A549 (cell line): ENCODE data around the gene VENTX. TPM values are rescaled to one million over a fixed set of nuclear protein-coding genes. Genes with fewer than 3 reads are reported as not detected.

Experiments used
- ATAC-seq, 2 experiments: fragments of 200-7000 bp in 1 of 2; fragments of >200 bp in 1 of 2; cut with Nextera tagmentation in 1 of 2; cut with Tn5 transposase in 1 of 2; 3 replicates each; pipeline versions ENCODE4 v1.8.0 to v1.9.1; 2018 to 2020; ENCODE audit warnings: mild to moderate bottlenecking in 1 of 2, moderate library complexity in 1 of 2
- CTCF ChIA-PET: fragments of 300-600 bp; sonication (Branson Sonifier 250); formaldehyde crosslinking; extraction: SDS; loops from one replicate; lab custom pipeline; 2021; ENCODE audit warnings: antibody characterized with exemption, inconsistent platforms; lab: Yijun Ruan, JAX
- POLR2A ChIA-PET: fragments of 350-600 bp; formaldehyde crosslinking; extraction: SDS; loops from one replicate; lab custom pipeline; 2021; ENCODE audit warnings: antibody characterized with exemption, inconsistent platforms; lab: Yijun Ruan, JAX
- DNase-seq, 2 experiments: peaks; one replicate each; pipeline versions ENCODE4 v3.0.0 to v3.0.0-alpha.2; 2011 to 2016; ENCODE audit warnings: low read depth in 1 of 2, low spot score in 1 of 2
- FAIRE-seq: peaks from 2 replicates; lab custom pipeline; 2011; peaks lifted over from hg19 to GRCh38; lab: Jason Lieb, UNC
- H3K27ac ChIP-seq, 2 experiments: fragments of >200 bp; sonication (Bioruptor Twin); formaldehyde crosslinking; 3 replicates each; pipeline ENCODE4 v1.5.1; 2016 to 2017
- H3K4me1 ChIP-seq: fragments of >200 bp; sonication (Bioruptor Twin); formaldehyde crosslinking; 3 replicates; pipeline ENCODE4 v1.6.1; 2016
- H3K4me2 ChIP-seq: fragments of >200 bp; sonication (Bioruptor Twin); formaldehyde crosslinking; 3 replicates; pipeline ENCODE4 v1.6.1; 2016
- H3K4me3 ChIP-seq: fragments of >200 bp; sonication (Bioruptor Twin); formaldehyde crosslinking; 3 replicates; pipeline ENCODE4 v1.5.1; 2016
- H3K9me3 ChIP-seq: fragments of >200 bp; sonication (Bioruptor Twin); formaldehyde crosslinking; 3 replicates; pipeline ENCODE4 v1.6.1; 2016
- CBX2 ChIP-seq: fragments of 200-600 bp; sonication (generic); IDR thresholded peaks from 2 replicates; pipeline ENCODE4 v1.6.1; 2016; ENCODE audit warnings: low read depth, mild to moderate bottlenecking, borderline replicate concordance
- CHD4 ChIP-seq: fragments of 200-600 bp; sonication (generic); IDR thresholded peaks from 2 replicates; pipeline ENCODE4 v1.6.1; 2016; ENCODE audit warnings: antibody characterized with exemption, mild to moderate bottlenecking, borderline replicate concordance
- CTCF ChIP-seq: fragments of >200 bp; sonication (Bioruptor Twin); formaldehyde crosslinking; IDR thresholded peaks from 3 replicates; pipeline ENCODE4 v1.5.1; 2016
- E2F6 ChIP-seq: IDR thresholded peaks from 2 replicates; pipeline ENCODE4 v1.6.1; 2012; ENCODE audit warnings: low read depth, borderline replicate concordance
- EP300 ChIP-seq, 2 experiments: fragments of >200 bp; sonication (Bioruptor Twin); formaldehyde crosslinking; IDR thresholded peaks; 2 replicates in 1 of 2; 3 replicates in 1 of 2; pipeline ENCODE4 v1.6.1; 2016 to 2017
- ESRRA ChIP-seq: fragments of 150-350 bp; IDR thresholded peaks from 2 replicates; pipeline ENCODE4 v1.6.1; 2014; ENCODE audit warnings: mild to moderate bottlenecking, low read length, borderline replicate concordance
- FOSB ChIP-seq: fragments of 250-450 bp; sonication (Bioruptor Pico); IDR thresholded peaks from 2 replicates; pipeline ENCODE4 v1.5.0; 2020; ENCODE audit warnings: mild to moderate bottlenecking, moderate library complexity
- FOSL2 ChIP-seq, 2 experiments: fragments of 450-650 bp in 1 of 2; fragments of >200 bp in 1 of 2; sonication (Bioruptor Twin) in 1 of 2; formaldehyde crosslinking; IDR thresholded peaks; 2 replicates each; pipeline versions ENCODE4 v1.5.0 to v1.6.1; 2016 to 2020; ENCODE audit warnings: mild to moderate bottlenecking in 1 of 2, moderate library complexity in 1 of 2
- FOXS1 ChIP-seq: fragments of 250-450 bp; sonication (Bioruptor Pico); IDR thresholded peaks from 2 replicates; pipeline ENCODE4 v1.5.0; 2020; ENCODE audit warnings: mild to moderate bottlenecking, moderate library complexity
- JUNB ChIP-seq: fragments of >200 bp; sonication (Bioruptor Twin); formaldehyde crosslinking; IDR thresholded peaks from 2 replicates; pipeline ENCODE4 v1.6.1; 2016
- MYC ChIP-seq: IDR thresholded peaks from 2 replicates; pipeline ENCODE4 v1.6.1; 2012; ENCODE audit warnings: mild to moderate bottlenecking, inconsistent platforms, low read length, improper control_type of control experiment, borderline replicate concordance
- NPAS2 ChIP-seq: fragments of 250-450 bp; sonication (Bioruptor Pico); IDR thresholded peaks from 2 replicates; pipeline ENCODE4 v1.8.0; 2022; ENCODE audit warnings: mild to moderate bottlenecking, moderate library complexity, borderline replicate concordance
- PBX3 ChIP-seq: IDR thresholded peaks from 2 replicates; pipeline ENCODE4 v1.6.1; 2012
- POLR2AphosphoS2 ChIP-seq: conservative IDR thresholded peaks from 2 replicates; pipeline ENCODE4 v1.6.1; 2012; ENCODE audit warnings: low read length, improper control_type of control experiment, inconsistent platforms
- RFX5 ChIP-seq: fragments of 450-650 bp; IDR thresholded peaks from 2 replicates; pipeline ENCODE4 v1.7.1; 2014; ENCODE audit warnings: antibody characterized with exemption, mild to moderate bottlenecking, moderate library complexity
- SREBF2 ChIP-seq: fragments of 450-650 bp; IDR thresholded peaks from 2 replicates; pipeline ENCODE4 v1.6.1; 2014; ENCODE audit warnings: mild to moderate bottlenecking, moderate library complexity
- USF2 ChIP-seq: fragments of 450-650 bp; IDR thresholded peaks from 2 replicates; pipeline ENCODE4 v1.6.1; 2014; ENCODE audit warnings: antibody characterized with exemption
- ZFP36 ChIP-seq: fragments of 450-650 bp; IDR thresholded peaks from 2 replicates; pipeline ENCODE4 v1.6.1; 2014; ENCODE audit warnings: borderline replicate concordance; ENCODE audit not compliant: partially characterized antibody
- ZNF302 ChIP-seq: fragments of 250-450 bp; sonication (Bioruptor Pico); IDR thresholded peaks from 2 replicates; pipeline ENCODE4 v1.9.0; 2021; ENCODE audit warnings: inconsistent platforms, mild to moderate bottlenecking, moderate library complexity
- WGBS: methylation state at CpG from one replicate; pipeline ENCODE4 v1.1.6; 2017; ENCODE audit errors: missing lambda C conversion rate; 5-methylcytosine and 5-hydroxymethylcytosine counted together
- polyA plus RNA-seq, 4 experiments: library from polyadenylated mRNA; depleted of rRNA in 3 of 4; stranded (reverse); fragments of >200 nt; fragmentation: RNase III in 1 of 4; extraction: RNeasy Plus Mini Kit Qiagen cat#74134 plus additional on column Dnase treatment in 1 of 4; gene quantifications; 2 replicates in 3 of 4; 3 replicates in 1 of 4; pipeline ENCODE4 v1.2.3, GENCODE V29; 2011 to 2017
- TF ChIP-seq, protein P1 (sequence below): fragments of 250-450 bp; sonication (Bioruptor Pico); IDR thresholded peaks from 2 replicates; pipeline ENCODE4 v1.5.0; 2021; ENCODE audit warnings: mild to moderate bottlenecking, moderate library complexity, borderline replicate concordance
- TF ChIP-seq, protein P2 (sequence below): fragments of 150-350 bp; IDR thresholded peaks from 2 replicates; pipeline ENCODE4 v1.6.1; 2014; ENCODE audit warnings: low read depth, mild to moderate bottlenecking, low read length
- TF ChIP-seq, protein P3 (sequence below): fragments of 250-450 bp; sonication (Bioruptor Pico); IDR thresholded peaks from 2 replicates; pipeline ENCODE4 v1.5.0; 2020; ENCODE audit warnings: low read depth, mild to moderate bottlenecking, moderate library complexity

Gene VENTX
- polyA plus RNA-seq, 2 of the 4 experiments (the other 2 are of a cell fraction), result not detected

DNA sequence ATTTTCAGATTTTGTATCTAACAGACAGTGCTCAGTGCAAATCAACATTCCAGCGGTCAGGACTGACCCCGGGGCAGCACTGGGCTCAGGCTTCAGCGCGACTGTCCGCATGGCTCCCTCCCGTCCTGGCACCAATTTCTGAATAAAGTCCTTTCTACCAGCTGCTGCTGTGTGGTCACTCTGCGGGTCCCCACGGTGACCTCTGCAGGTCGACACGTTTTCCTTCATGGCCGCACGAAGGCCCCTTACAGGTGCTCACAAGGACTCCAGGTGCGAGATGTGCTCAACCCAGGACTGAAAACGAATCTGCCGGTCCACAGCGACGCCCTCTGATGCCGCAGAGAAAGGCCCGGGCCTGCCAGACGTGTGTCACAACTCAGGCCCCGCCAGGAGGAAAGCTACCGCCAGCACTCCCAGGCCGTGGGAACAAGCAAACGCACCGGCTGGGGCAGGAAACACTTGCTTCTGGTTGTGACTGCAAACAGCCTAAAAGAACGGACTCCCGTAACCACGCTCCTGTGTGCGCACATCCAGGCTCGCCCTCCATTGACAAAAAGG is 11.3 kb upstream of the VENTX start:
- Histone ChIP-seq H3K27ac (no peak overlapping the region), H3K9me3 (no peaks in the 10 kb centered on the region), H3K4me3 (no peak overlapping the region), H3K4me2 (no peak overlapping the region), H3K4me1 (no peaks in the 10 kb centered on the region; the same call in 2 of the 3 replicates)
- DNase-seq (no peak), FAIRE-seq (no peak), ATAC-seq (no peak)
- CTCF ChIA-PET, result interaction anchor here (0.9 to 3.2 kb wide), 4 partner anchors 31 to 86 kb away, joined by 3 to 9 read pairs (median 3); no protein-coding TSS in a partner anchor
- TF ChIP-seq ESRRA (no peak), USF2 (no peak), EP300 (IDR thresholded peaks at IDR 0.05) (no peak), MYC (no peak), POLR2AphosphoS2 (no peak), CHD4 (no peak), SREBF2 (no peak), ZFP36 (no peak), CTCF (no peak), FOSL2 (IDR thresholded peaks at IDR 0.05) (no peak), FOSL2 (CRISPR knock-in tag; IDR thresholded peaks at IDR 0.05) (no peak), FOXS1 (CRISPR knock-in tag) (no peak), ZNF302 (no peak), NPAS2 (CRISPR knock-in tag) (no peak)
- TF ChIP-seq, protein P1, sequence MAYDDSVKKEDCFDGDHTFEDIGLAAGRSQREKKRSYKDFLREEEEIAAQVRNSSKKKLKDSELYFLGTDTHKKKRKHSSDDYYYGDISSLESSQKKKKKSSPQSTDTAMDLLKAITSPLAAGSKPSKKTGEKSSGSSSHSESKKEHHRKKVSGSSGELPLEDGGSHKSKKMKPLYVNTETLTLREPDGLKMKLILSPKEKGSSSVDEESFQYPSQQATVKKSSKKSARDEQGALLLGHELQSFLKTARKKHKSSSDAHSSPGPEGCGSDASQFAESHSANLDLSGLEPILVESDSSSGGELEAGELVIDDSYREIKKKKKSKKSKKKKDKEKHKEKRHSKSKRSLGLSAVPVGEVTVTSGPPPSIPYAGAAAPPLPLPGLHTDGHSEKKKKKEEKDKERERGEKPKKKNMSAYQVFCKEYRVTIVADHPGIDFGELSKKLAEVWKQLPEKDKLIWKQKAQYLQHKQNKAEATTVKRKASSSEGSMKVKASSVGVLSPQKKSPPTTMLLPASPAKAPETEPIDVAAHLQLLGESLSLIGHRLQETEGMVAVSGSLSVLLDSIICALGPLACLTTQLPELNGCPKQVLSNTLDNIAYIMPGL (CRISPR knock-in tag), result no peak
- TF ChIP-seq, protein P2, sequence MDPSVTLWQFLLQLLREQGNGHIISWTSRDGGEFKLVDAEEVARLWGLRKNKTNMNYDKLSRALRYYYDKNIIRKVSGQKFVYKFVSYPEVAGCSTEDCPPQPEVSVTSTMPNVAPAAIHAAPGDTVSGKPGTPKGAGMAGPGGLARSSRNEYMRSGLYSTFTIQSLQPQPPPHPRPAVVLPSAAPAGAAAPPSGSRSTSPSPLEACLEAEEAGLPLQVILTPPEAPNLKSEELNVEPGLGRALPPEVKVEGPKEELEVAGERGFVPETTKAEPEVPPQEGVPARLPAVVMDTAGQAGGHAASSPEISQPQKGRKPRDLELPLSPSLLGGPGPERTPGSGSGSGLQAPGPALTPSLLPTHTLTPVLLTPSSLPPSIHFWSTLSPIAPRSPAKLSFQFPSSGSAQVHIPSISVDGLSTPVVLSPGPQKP, result no peak
- TF ChIP-seq, protein P3, sequence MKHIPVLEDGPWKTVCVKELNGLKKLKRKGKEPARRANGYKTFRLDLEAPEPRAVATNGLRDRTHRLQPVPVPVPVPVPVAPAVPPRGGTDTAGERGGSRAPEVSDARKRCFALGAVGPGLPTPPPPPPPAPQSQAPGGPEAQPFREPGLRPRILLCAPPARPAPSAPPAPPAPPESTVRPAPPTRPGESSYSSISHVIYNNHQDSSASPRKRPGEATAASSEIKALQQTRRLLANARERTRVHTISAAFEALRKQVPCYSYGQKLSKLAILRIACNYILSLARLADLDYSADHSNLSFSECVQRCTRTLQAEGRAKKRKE (CRISPR knock-in tag), result no peak
- WGBS, result 92% methylated on average over 18 of the region's 30 CpGs
- POLR2A ChIA-PET, result no interaction called here

DNA sequence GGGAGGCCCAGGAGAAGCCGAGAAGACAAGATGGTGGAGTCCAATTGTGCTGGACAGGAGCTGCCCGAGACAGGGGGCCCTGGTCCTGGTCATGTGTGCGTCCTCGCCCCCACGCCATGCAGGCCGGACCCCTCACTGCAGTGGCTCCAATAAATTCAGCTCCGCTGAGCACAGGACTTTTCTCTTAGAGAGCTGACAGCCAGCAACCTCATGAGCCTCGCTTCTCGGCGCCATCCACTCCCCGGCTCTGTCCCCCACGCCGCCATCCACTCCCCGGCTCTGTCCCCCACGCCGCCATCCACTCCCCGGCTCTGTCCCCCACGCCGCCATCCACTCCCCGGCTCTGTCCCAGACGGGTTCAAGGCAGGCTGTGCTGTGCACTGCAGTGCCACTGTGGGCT is 10.4 kb upstream of the VENTX start:
- ChIA-PET CTCF (interaction anchor here (0.9 to 3.2 kb wide), 4 partner anchors 30 to 87 kb away, joined by 3 to 9 read pairs (median 3); no protein-coding TSS in a partner anchor), POLR2A (no interaction called here)
- no peak for ATAC-seq
- Histone ChIP-seq H3K27ac (no peak overlapping the region), H3K9me3 (no peaks in the 10 kb centered on the region), H3K4me2 (no peak overlapping the region), H3K4me3 (no peak overlapping the region), H3K4me1 (no peaks in the 10 kb centered on the region; the same call in 2 of the 3 replicates)
- no peak for DNase-seq
- FAIRE-seq, result no peak
- 70% methylated on average over 20 of the region's 21 CpGs for WGBS
- TF ChIP-seq RFX5, result no peak
- TF ChIP-seq PBX3, result no peak
- TF ChIP-seq E2F6, result no peak
- no peak for TF ChIP-seq ZNF302
- no peak for TF ChIP-seq EP300 (IDR thresholded peaks at IDR 0.05)
- TF ChIP-seq CBX2, result no peak
- TF ChIP-seq FOSL2 (IDR thresholded peaks at IDR 0.05), result no peak
- TF ChIP-seq FOSL2 (CRISPR knock-in tag; IDR thresholded peaks at IDR 0.05), result no peak
- TF ChIP-seq FOSB (CRISPR knock-in tag), result no peak
- TF ChIP-seq USF2, result no peak
- TF ChIP-seq, protein P1 (CRISPR knock-in tag), result no peak
- no peak for TF ChIP-seq JUNB
